ENCODE data around the gene SIRPB1.
"Not testable (repeated sequence)": the region's sequence is repeated elsewhere in the genome, so short reads cannot be mapped to it uniquely, and the experiment has no call there.

SIRPB1 gene

GRCh38 chr20:1652104-1652503, 32.3 kb upstream of the SIRPB1 start:
- DNase-seq (ENCODE audit: low spot score), result no peak
- H3K27ac Mint-ChIP-seq, result peak overlapping the region; percentile 88
- H3K27me3 Mint-ChIP-seq (ENCODE audit: low read depth), result no peaks in the 10 kb centered on the region
- peak overlapping the region; percentile 74 for H3K4me3 Mint-ChIP-seq
- H3K4me1 Mint-ChIP-seq (ENCODE audit: low read depth), result peaks cover 63% of the 10 kb centered on the region
- H3K9me3 Mint-ChIP-seq, result peaks cover 22% of the 10 kb centered on the region
- peaks cover 73% of the 10 kb centered on the region for H3K36me3 Mint-ChIP-seq (ENCODE audit: low read depth)

- Mint-ChIP-seq H3K27ac (peak overlapping the region; percentile 88), H3K4me3 (peak overlapping the region; percentile 74), H3K9me3 (peaks cover 22% of the 10 kb centered on the region), H3K27me3 (ENCODE audit: low read depth) (no peaks in the 10 kb centered on the region), H3K36me3 (ENCODE audit: low read depth) (peaks cover 75% of the 10 kb centered on the region), H3K4me1 (ENCODE audit: low read depth) (peaks cover 64% of the 10 kb centered on the region)
- no peak for DNase-seq (ENCODE audit: low spot score)
Observed at GRCh38 chr20:1651268-1652058, 31.7 kb upstream of the SIRPB1 start.

DNA sequence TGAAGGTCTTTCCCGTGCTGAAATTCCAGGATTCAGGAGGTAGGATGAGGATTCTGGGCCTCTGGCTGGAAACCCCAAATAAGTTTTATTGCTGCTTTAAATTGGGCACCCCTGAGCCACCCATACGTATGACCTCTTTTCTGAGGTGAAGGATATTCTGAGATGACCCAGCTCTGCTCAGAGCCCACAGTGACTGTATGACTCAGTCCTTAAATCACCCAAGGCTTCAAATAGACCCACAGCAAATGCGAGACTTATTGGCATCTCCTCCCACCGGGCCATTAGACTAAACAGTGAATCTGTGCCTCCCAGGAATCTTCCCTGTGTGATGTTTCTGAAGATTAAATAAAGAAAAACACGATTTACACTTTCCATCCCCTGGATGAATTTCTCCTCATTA, 28.3 kb upstream of the SIRPB1 start:
- peaks cover 70% of the 10 kb centered on the region for H3K36me3 Mint-ChIP-seq (ENCODE audit: low read depth)
- no peak overlapping the region for H3K27ac Mint-ChIP-seq
- no peak overlapping the region for H3K4me3 Mint-ChIP-seq
- H3K27me3 Mint-ChIP-seq (ENCODE audit: low read depth), result no peaks in the 10 kb centered on the region
- no peak for DNase-seq (ENCODE audit: low spot score)
- H3K9me3 Mint-ChIP-seq, result peaks cover 5% of the 10 kb centered on the region
- H3K4me1 Mint-ChIP-seq (ENCODE audit: low read depth), result peaks cover 41% of the 10 kb centered on the region

GRCh38 chr20:1646975-1647431, 27.2 kb upstream of the SIRPB1 start:
- Mint-ChIP-seq H3K27me3 (ENCODE audit: low read depth) (no peaks in the 10 kb centered on the region), H3K36me3 (ENCODE audit: low read depth) (peaks cover 63% of the 10 kb centered on the region), H3K27ac (peak overlapping the region; percentile 69), H3K9me3 (no peaks in the 10 kb centered on the region), H3K4me3 (peak overlapping the region; percentile 26), H3K4me1 (ENCODE audit: low read depth) (peaks cover 32% of the 10 kb centered on the region)
- DNase-seq (ENCODE audit: low spot score), result no peak

DNA sequence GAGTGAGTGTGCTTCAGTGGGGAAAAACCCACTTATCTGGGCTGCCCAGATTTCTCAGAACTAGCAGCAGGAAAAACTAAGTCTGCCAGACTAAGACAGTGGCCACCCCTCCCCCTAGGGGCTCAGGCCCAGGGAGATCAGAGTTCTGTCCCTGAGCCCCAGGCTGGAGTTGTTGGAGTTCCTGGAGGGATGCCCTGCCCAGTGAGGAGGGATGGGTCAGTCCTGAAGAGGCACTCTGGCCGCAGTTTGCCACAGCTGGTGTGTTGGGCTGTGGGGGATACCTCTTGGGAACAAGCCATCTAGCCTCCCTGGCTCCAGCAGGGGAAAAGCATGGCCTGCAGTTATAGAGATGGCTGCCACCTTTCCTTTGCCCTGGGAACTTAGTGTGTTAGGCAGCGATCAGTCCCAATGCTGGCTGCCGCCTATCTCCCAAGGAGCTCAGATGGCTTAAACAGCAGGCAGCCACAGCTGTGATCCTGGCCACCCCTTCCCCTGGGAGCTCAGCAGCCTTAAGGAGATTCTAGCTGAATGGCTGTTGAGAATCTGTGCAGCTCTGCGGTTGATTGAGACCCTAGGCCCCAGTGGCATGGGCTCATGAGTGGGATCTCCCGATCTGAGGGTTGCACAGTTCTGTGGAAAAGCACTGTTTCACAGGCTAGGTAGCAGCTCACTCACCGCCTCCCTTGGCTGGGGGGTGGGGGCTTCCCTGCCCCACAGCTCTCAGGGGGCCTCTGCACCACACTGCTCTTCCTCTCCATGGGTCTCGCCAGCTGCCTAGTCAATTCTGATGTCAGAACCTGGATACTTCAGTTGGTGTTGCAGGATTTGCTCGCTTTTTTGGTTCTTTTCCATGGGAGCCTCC, 24.5 kb upstream of the SIRPB1 start:
- no peak overlapping the region for H3K27ac Mint-ChIP-seq
- H3K36me3 Mint-ChIP-seq (ENCODE audit: low read depth), result peaks cover 55% of the 10 kb centered on the region

GRCh38 chr20:1638643-1639042, 18.8 kb upstream of the SIRPB1 start:
- DNase-seq (ENCODE audit: low spot score); H3K27ac Mint-ChIP-seq; H3K4me3 Mint-ChIP-seq; H3K9me3 Mint-ChIP-seq; H3K27me3 Mint-ChIP-seq (ENCODE audit: low read depth): not testable (repeated sequence)
- H3K36me3 Mint-ChIP-seq (ENCODE audit: low read depth), result peaks cover 28% of the 10 kb centered on the region
- peaks cover 19% of the 10 kb centered on the region for H3K4me1 Mint-ChIP-seq (ENCODE audit: low read depth)

More for the DNA sequence above, 24.5 kb upstream of the SIRPB1 start:
- DNase-seq (ENCODE audit: low spot score), result no peak
- Mint-ChIP-seq H3K9me3 (peaks cover 10% of the 10 kb centered on the region), H3K4me1 (ENCODE audit: low read depth) (peaks cover 21% of the 10 kb centered on the region), H3K4me3 (no peak overlapping the region), H3K27me3 (ENCODE audit: low read depth) (no peaks in the 10 kb centered on the region)

DNA sequence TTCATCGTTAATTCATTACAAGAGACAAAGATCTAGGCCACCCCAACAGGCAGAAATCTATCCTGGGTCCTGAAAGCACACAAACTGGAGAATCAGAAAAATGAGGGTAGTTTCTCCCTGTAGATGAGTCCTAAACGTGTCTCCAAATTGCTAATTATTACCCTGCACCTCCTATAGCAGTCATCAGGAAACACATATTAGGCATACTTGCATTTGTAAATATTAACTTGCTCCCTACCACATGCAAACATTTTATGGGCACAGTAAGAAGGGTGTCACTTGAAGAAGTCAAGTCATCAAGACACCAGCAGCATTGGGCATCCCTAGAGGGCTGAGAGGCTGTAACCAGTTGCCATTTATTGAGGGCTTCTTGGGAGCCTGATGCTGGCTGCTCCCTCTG, 17.9 kb upstream of the SIRPB1 start:
- peaks cover 25% of the 10 kb centered on the region for H3K4me1 Mint-ChIP-seq (ENCODE audit: low read depth)
- H3K9me3 Mint-ChIP-seq, result peaks cover 10% of the 10 kb centered on the region
- H3K27ac Mint-ChIP-seq, result no peak overlapping the region
- H3K36me3 Mint-ChIP-seq (ENCODE audit: low read depth), result peaks cover 34% of the 10 kb centered on the region
- no peak overlapping the region for H3K4me3 Mint-ChIP-seq
- no peaks in the 10 kb centered on the region for H3K27me3 Mint-ChIP-seq (ENCODE audit: low read depth)
- no peak for DNase-seq (ENCODE audit: low spot score)

GRCh38 chr20:1637226-1637625, 17.4 kb upstream of the SIRPB1 start:
- Mint-ChIP-seq H3K4me1 (ENCODE audit: low read depth) (peaks cover 31% of the 10 kb centered on the region), H3K9me3 (peaks cover 10% of the 10 kb centered on the region), H3K27me3 (ENCODE audit: low read depth) (no peaks in the 10 kb centered on the region), H3K4me3 (no peak overlapping the region), H3K36me3 (ENCODE audit: low read depth) (peaks cover 40% of the 10 kb centered on the region), H3K27ac (no peak overlapping the region)
- no peak for DNase-seq (ENCODE audit: low spot score)

DNA sequence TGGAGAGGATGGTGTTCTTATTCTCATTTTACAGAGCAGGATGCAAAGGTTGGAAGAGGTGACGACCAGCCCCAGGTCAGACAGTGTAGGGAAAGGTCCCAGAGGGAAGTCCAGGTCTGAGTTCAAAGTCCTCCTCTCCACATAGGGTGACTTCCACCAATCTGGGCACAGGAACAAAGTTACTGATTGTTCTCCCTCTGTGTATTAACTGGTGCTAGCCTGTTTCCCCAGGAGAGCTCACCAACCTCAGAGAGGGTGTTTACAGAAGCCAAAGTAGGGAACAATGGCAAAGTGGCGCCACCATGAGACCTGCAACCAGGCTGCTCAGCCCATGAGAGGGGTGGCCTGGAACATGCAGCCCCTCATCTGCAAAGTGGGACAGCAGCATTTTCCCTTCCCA, 16.8 kb upstream of the SIRPB1 start:
- peaks cover 37% of the 10 kb centered on the region for H3K4me1 Mint-ChIP-seq (ENCODE audit: low read depth)
- H3K27me3 Mint-ChIP-seq (ENCODE audit: low read depth), result no peaks in the 10 kb centered on the region
- no peak overlapping the region for H3K4me3 Mint-ChIP-seq
- no peak for DNase-seq (ENCODE audit: low spot score)
- peaks cover 10% of the 10 kb centered on the region for H3K9me3 Mint-ChIP-seq
- H3K27ac Mint-ChIP-seq, result no peak overlapping the region
- peaks cover 46% of the 10 kb centered on the region for H3K36me3 Mint-ChIP-seq (ENCODE audit: low read depth)

- Mint-ChIP-seq H3K36me3 (ENCODE audit: low read depth) (peaks cover 54% of the 10 kb centered on the region), H3K9me3 (peaks cover 9% of the 10 kb centered on the region), H3K4me3 (no peak overlapping the region), H3K27ac (no peak overlapping the region), H3K27me3 (ENCODE audit: low read depth) (no peaks in the 10 kb centered on the region), H3K4me1 (ENCODE audit: low read depth) (peaks cover 35% of the 10 kb centered on the region)
- DNase-seq (ENCODE audit: low spot score), result no peak
Observed at GRCh38 chr20:1635291-1635979, 15.6 kb upstream of the SIRPB1 start.

DNA sequence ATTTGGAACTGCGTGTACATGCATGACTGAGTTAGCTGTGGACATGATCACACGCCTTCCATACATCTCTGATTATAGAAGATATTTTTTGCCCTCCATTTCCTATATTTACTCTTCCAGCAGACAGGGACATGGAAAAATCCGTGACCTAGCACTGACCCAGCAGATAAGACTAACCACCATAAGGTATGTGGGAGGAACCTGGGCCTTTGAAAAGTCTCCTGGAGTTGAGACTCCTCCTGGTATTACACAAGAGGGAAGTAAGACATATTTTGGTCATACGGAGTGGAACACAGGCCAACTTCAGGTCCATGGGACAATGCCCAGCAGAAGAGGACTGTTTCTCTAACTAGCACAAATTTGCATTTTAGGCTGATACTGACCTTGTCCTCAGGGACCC, 13.7 kb upstream of the SIRPB1 start:
- H3K36me3 Mint-ChIP-seq (ENCODE audit: low read depth), result peaks cover 63% of the 10 kb centered on the region
- H3K4me1 Mint-ChIP-seq (ENCODE audit: low read depth), result peaks cover 29% of the 10 kb centered on the region

DNA sequence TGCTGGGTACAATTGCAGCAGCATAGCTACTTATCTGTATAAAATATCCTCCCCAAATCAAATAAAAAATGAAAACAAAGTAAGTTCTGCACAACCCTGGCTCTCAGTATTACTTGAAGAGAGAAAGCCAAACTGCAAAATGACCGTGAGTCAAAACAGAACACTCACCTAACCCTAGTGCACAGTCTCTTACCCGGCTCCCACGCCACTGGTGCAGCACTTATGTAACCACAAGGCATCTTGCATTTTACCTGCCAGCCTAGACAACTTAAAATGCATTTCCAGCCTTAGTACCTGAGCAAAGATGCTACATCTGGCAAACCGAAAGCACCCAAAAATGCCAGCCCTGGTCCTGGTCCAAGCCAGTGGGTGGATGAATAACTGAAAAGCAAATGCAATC, 12.4 kb upstream of the SIRPB1 start:
- Mint-ChIP-seq H3K27me3 (ENCODE audit: low read depth) (no peaks in the 10 kb centered on the region), H3K4me3 (peak overlapping the region; percentile 19), H3K9me3 (no peaks in the 10 kb centered on the region), H3K4me1 (ENCODE audit: low read depth) (peaks cover 26% of the 10 kb centered on the region), H3K36me3 (ENCODE audit: low read depth) (peaks cover 74% of the 10 kb centered on the region), H3K27ac (peak overlapping the region; percentile 74)
- peak; percentile 44 for DNase-seq (ENCODE audit: low spot score)

More for the DNA sequence above, 13.7 kb upstream of the SIRPB1 start:
- no peak for DNase-seq (ENCODE audit: low spot score)
- Mint-ChIP-seq H3K9me3 (no peaks in the 10 kb centered on the region), H3K27me3 (ENCODE audit: low read depth) (no peaks in the 10 kb centered on the region), H3K27ac (no peak overlapping the region), H3K4me3 (no peak overlapping the region)

- peaks cover 27% of the 10 kb centered on the region for H3K4me1 Mint-ChIP-seq (ENCODE audit: low read depth)
- peak overlapping the region; percentile 74 for H3K27ac Mint-ChIP-seq
- peak overlapping the region; percentile 19 for H3K4me3 Mint-ChIP-seq
Observed at GRCh38 chr20:1631309-1632151, 11.7 kb upstream of the SIRPB1 start.

More at GRCh38 chr20:1631309-1632151, 11.7 kb upstream of the SIRPB1 start:
- DNase-seq (ENCODE audit: low spot score), result no peak
- H3K27me3 Mint-ChIP-seq (ENCODE audit: low read depth), result no peaks in the 10 kb centered on the region
- no peaks in the 10 kb centered on the region for H3K9me3 Mint-ChIP-seq
- H3K36me3 Mint-ChIP-seq (ENCODE audit: low read depth), result peaks cover 74% of the 10 kb centered on the region
